Chondrocyte (in vitro differentiated cells): ENCODE results near the gene ATP8A1. TPM values are rescaled to one million over a fixed set of nuclear protein-coding genes. Genes with fewer than 3 reads are reported as not detected.
"Not testable (repeated sequence)": the region's sequence is repeated elsewhere in the genome, so short reads cannot be mapped to it uniquely, and the experiment has no call there.

Source experiments
- DNase-seq: peaks from one replicate; pipeline ENCODE4 v3.0.0; 2021; ENCODE audit warnings: mixed read lengths, low spot score
- H3K27ac Mint-ChIP-seq: one replicate; pipeline ENCODE4 v1.8.0; 2021; ENCODE audit warnings: mild to moderate bottlenecking, moderate library complexity, mixed read lengths; ENCODE audit not compliant: unreplicated experiment
- H3K27me3 Mint-ChIP-seq: 2 replicates; pipeline ENCODE4 v1.8.0; 2021; ENCODE audit warnings: low read depth, mixed read lengths
- H3K36me3 Mint-ChIP-seq: 2 replicates; pipeline ENCODE4 v1.8.0; 2021; ENCODE audit warnings: low read depth, mixed read lengths
- H3K4me1 Mint-ChIP-seq: 2 replicates; pipeline ENCODE4 v1.8.0; 2021; ENCODE audit warnings: low read depth, mild to moderate bottlenecking, mixed read lengths
- H3K4me3 Mint-ChIP-seq: one replicate; pipeline ENCODE4 v1.8.0; 2021; ENCODE audit warnings: mild to moderate bottlenecking, moderate library complexity, mixed read lengths; ENCODE audit not compliant: unreplicated experiment
- H3K9me3 Mint-ChIP-seq: 2 replicates; pipeline ENCODE4 v1.8.0; 2021; ENCODE audit warnings: low read depth, mixed read lengths
- total RNA-seq: library from RNA; stranded (reverse); gene quantifications from 3 replicates; pipeline ENCODE4 v1.2.1, GENCODE V29; 2021
- TF ChIP-seq, protein P1 (sequence below): fragments of 200-600 bp; sonication (generic); IDR thresholded peaks from 2 replicates; pipeline ENCODE4 v1.5.0; 2021; ENCODE audit warnings: antibody characterized with exemption, mild to moderate bottlenecking, moderate library complexity

The ATP8A1 gene
- total RNA-seq, 1 donor from 2014 or later = 0.25 TPM

DNA sequence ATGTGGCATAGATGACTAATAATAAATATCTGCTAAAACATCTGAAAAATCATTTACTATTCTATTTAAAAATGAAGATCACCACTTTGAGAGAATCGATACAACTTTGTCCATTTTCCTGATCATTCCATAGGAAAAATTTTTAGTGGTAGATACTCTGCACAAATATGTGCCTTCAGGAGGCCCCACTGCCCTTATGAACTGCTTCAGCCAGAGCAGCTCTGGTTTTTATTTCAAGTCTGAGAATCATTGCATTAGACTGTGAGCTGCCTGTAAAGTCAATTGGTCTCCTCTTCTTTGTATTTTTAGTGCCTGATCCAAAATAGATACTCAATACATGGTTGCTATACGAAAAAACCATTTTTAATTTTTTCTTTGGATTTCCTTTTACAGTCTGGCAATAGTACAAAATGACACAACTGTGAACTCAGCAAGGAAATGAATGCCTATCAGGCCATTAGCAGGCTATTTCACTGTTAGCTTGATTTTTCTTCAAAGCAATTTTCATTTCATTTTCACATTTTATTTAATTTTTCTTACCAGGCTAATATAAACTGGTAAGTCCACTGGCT, 190.5 kb downstream of the ATP8A1 start:
- TF ChIP-seq, protein P1, sequence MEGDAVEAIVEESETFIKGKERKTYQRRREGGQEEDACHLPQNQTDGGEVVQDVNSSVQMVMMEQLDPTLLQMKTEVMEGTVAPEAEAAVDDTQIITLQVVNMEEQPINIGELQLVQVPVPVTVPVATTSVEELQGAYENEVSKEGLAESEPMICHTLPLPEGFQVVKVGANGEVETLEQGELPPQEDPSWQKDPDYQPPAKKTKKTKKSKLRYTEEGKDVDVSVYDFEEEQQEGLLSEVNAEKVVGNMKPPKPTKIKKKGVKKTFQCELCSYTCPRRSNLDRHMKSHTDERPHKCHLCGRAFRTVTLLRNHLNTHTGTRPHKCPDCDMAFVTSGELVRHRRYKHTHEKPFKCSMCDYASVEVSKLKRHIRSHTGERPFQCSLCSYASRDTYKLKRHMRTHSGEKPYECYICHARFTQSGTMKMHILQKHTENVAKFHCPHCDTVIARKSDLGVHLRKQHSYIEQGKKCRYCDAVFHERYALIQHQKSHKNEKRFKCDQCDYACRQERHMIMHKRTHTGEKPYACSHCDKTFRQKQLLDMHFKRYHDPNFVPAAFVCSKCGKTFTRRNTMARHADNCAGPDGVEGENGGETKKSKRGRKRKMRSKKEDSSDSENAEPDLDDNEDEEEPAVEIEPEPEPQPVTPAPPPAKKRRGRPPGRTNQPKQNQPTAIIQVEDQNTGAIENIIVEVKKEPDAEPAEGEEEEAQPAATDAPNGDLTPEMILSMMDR = no peak
- H3K27ac Mint-ChIP-seq = no peak overlapping the region
- no peak overlapping the region for H3K4me3 Mint-ChIP-seq
- H3K36me3 Mint-ChIP-seq = peaks cover 4% of the 10 kb centered on the region
- H3K27me3 Mint-ChIP-seq = peaks cover 7% of the 10 kb centered on the region
- H3K9me3 Mint-ChIP-seq = peaks cover 6% of the 10 kb centered on the region
- DNase-seq = no peak
- peaks cover 7% of the 10 kb centered on the region for H3K4me1 Mint-ChIP-seq

DNA sequence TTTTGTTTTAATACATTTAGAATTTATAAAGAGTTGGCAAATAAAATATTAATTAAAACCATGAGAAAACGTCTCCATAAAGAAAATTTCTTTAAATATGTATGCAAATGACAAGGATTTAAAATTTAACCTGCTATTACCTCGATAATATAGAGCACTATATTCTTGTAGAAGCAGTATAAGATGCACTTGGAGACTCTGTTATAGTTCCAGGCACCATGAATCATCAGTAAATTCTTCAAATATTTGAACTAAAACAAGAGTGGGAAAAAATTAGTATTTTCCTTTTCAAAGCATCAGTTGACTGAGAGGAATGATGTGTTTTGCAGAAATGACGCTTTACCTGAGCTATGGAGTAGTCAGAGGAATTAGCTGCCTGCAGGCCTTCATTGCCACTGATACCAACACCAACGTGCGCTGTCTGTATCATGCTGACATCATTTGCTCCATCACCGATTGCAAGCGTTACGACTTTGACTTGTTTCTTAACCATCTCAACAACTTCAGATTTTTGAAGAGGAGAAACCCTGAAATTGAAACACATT, 192.3 kb downstream of the ATP8A1 start:
- DNase-seq = no peak
- Mint-ChIP-seq H3K4me3 (no peak overlapping the region), H3K9me3 (peaks cover 8% of the 10 kb centered on the region), H3K27me3 (peaks cover 2% of the 10 kb centered on the region), H3K36me3 (peaks cover 4% of the 10 kb centered on the region), H3K4me1 (peaks cover 7% of the 10 kb centered on the region), H3K27ac (no peak overlapping the region)
- TF ChIP-seq, protein P1 = no peak

DNA sequence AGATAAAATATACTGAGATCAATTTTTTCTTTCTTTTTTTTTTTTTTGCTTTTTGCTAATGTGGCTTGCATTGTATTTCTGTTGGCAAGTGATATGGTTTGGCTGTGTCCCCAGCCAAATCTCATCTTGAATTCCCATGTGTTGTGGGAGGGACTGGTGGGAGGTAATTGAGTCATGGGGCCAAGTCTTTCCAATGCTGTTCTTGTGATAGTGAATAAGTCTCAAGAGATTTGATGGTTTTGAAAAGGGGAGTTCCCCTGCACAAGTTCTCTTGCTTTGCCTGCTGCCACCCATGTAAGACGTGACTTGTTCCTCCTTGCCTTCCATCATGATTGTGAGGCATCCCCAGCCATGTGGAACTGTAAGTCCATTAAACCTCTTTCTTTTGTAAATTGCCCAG, 195.7 kb downstream of the ATP8A1 start:
- H3K9me3 Mint-ChIP-seq, H3K27me3 Mint-ChIP-seq, H3K4me1 Mint-ChIP-seq, H3K4me3 Mint-ChIP-seq, H3K27ac Mint-ChIP-seq, DNase-seq, H3K36me3 Mint-ChIP-seq: not testable (repeated sequence)

DNA sequence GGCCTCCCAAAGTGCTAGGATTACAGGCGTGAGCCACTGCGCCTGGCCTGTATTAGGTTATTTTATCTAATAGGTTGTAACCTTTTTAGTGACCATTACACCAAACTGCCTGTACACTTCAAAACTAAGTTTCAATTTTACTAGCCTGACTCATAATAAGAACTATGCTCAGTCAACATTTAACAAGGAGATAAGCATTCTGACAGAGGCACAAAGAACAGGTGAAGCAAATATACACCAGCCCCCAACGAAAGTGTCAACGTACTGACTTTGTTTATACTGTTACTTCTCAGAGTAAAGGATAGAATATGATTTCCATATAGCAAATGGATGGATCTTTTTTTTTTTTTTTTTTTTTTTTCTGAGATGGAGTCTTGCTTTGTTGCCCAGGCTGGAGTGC, 196.9 kb downstream of the ATP8A1 start:
- peaks cover 4% of the 10 kb centered on the region for H3K36me3 Mint-ChIP-seq
- TF ChIP-seq, protein P1 = no peak
- H3K27me3 Mint-ChIP-seq = no peaks in the 10 kb centered on the region
- no peak overlapping the region for H3K27ac Mint-ChIP-seq
- DNase-seq = no peak
- H3K9me3 Mint-ChIP-seq = peaks cover 8% of the 10 kb centered on the region
- H3K4me3 Mint-ChIP-seq = no peak overlapping the region
- peaks cover 9% of the 10 kb centered on the region for H3K4me1 Mint-ChIP-seq

DNA sequence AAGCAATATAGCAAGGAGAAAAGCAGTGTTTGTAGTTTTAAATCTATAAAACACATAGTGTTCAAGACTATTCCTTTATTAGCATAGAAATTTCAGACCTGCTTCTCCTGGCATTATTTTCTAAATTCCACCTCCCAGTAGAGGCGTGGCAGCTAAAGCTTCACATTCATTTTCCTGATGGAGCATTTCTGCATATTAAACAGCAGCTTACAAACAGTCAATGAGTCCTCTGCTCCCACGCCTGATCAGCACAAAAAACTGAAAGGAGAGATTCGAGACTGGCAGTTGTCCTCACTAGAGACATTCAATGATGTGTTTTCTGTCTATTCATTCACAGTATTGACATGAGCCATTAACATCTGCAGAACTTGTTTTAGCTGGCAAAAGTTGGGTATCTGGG, 198.2 kb downstream of the ATP8A1 start:
- Mint-ChIP-seq H3K4me3 (no peak overlapping the region), H3K27me3 (no peaks in the 10 kb centered on the region), H3K9me3 (peaks cover 8% of the 10 kb centered on the region), H3K36me3 (peaks cover 4% of the 10 kb centered on the region), H3K4me1 (peaks cover 6% of the 10 kb centered on the region), H3K27ac (no peak overlapping the region)
- no peak for DNase-seq
- TF ChIP-seq, protein P1 = no peak
